ENCODE results near the gene MT1B. TPM values are rescaled to one million over a fixed set of nuclear protein-coding genes. Genes with fewer than 3 reads are reported as not detected.

MT1B gene
- total RNA-seq, 1 experiment from 2014 or later: not detected

- no TSS peak for BruUV-seq (replicated peaks)
- no peak overlapping the region for H3K4me2 ChIP-seq (ENCODE audit: low read length)
- TF ChIP-seq ZBTB33 (IDR thresholded peaks at IDR 0.05; ENCODE audit: extremely low read depth, insufficient replicate concordance, low read length) (no peak), SIN3A (IDR thresholded peaks at IDR 0.05; ENCODE audit: low read depth) (no peak), POLR2AphosphoS5 (IDR thresholded peaks at IDR 0.05; ENCODE audit: low read depth, low read length) (no peak), EZH2 (IDR thresholded peaks at IDR 0.05) (no peak), SRF (IDR thresholded peaks at IDR 0.05; ENCODE audit: low read depth) (no peak), RAD21 (IDR thresholded peaks at IDR 0.05; ENCODE audit: low read depth) (no peak), SP1 (IDR thresholded peaks at IDR 0.05; ENCODE audit: low read depth) (no peak), REST (IDR thresholded peaks at IDR 0.05; ENCODE audit: low read depth) (no peak), CBX3 (IDR thresholded peaks at IDR 0.05; ENCODE audit: low read depth) (no peak), YY1 (IDR thresholded peaks at IDR 0.05; ENCODE audit: extremely low read depth, insufficient replicate concordance, low read depth, low read length) (no peak), MAX (IDR thresholded peaks at IDR 0.05) (no peak), TCF7L2 (IDR thresholded peaks at IDR 0.05; ENCODE audit: borderline replicate concordance, extremely low read depth, insufficient read depth, insufficient read length) (no peak), ZNF274 (IDR thresholded peaks at IDR 0.05; ENCODE audit: low read depth, low read length) (no peak), ELF1 (IDR thresholded peaks at IDR 0.05; ENCODE audit: borderline replicate concordance, low read depth) (no peak), FOSL1 (IDR thresholded peaks at IDR 0.05; ENCODE audit: low read depth) (no peak), CTCF (IDR thresholded peaks at IDR 0.05 in 2 of 3, conservative IDR thresholded peaks at IDR 0.05 in 1 of 3; ENCODE audit: borderline replicate concordance in 1 of 3, insufficient read depth in 1 of 3, low read depth in 2 of 3, low read length in 2 of 3) (no peak), JUND (IDR thresholded peaks at IDR 0.05) (no peak)
Observed at GRCh38 chr16:56662357-56663354, 11.0 kb downstream of the MT1B start.

More at GRCh38 chr16:56662357-56663354, 11.0 kb downstream of the MT1B start:
- Histone ChIP-seq H3K9me3 (ENCODE audit: control insufficient read depth in 1 of 2, insufficient read depth in 1 of 2, low read depth in 1 of 2, low read length in 2 of 2) (no peaks in the 10 kb centered on the region), H4K20me1 (ENCODE audit: insufficient read depth) (no peaks in the 10 kb centered on the region), H3K27ac (ENCODE audit: low read depth, low read length) (no peak overlapping the region), H3K9me2 (ENCODE audit: insufficient read depth) (no peaks in the 10 kb centered on the region), H3K27me3 (ENCODE audit: insufficient read depth, low read length) (no peaks in the 10 kb centered on the region), H3K4me3 (replicated peaks in 1 of 2; ENCODE audit: low read depth in 1 of 2, low read length in 2 of 2) (no peak overlapping the region), H3K36me3 (ENCODE audit: control insufficient read depth in 1 of 2, insufficient read depth in 2 of 2, low read length in 2 of 2) (no peaks in the 10 kb centered on the region), H2AFZ (ENCODE audit: low read depth, low read length, poor library complexity, severe bottlenecking) (no peak overlapping the region), H3K4me1 (ENCODE audit: control insufficient read depth in 1 of 2, insufficient read depth in 2 of 2, low read length in 2 of 2) (peaks cover 5 to 17% of the 10 kb centered on the region in 2 experiments; a peak in 2 of 4 replicates), H3K79me2 (ENCODE audit: insufficient read depth, low read length) (no peaks in the 10 kb centered on the region), H3K9ac (ENCODE audit: low read length) (no peak overlapping the region)
- CTCF ChIA-PET: no interaction called here
- intact Hi-C loops (cut with micrococcal nuclease): no loop called here
- RAD21 ChIA-PET (ENCODE audit: low non-redundant PET in 1 of 2, low total read pairs in 2 of 2, uncharacterized antibody in 2 of 2, unreplicated experiment in 2 of 2): interaction anchor here in 1 of 2 experiments (0.6 kb wide), 1 partner anchor 38 kb away, joined by 3 read pairs; no protein-coding TSS in a partner anchor
- DNase-seq (ENCODE audit: low read depth, low spot score) (no peak), ATAC-seq (no peak)
- POLR2A ChIA-PET: interaction anchor here (0.8 kb wide), 1 partner anchor 36 kb away, joined by 3 read pairs; no protein-coding TSS in a partner anchor
